Measurements from ENCODE around the gene MLXIP. TPM values are rescaled to one million over a fixed set of nuclear protein-coding genes. Genes with fewer than 3 reads are reported as not detected.

Gene MLXIP
- total and polyA plus RNA-seq, 2 of the 4 experiments (the other 2 are of a cell fraction): 2.7 to 10.8 TPM

DNA sequence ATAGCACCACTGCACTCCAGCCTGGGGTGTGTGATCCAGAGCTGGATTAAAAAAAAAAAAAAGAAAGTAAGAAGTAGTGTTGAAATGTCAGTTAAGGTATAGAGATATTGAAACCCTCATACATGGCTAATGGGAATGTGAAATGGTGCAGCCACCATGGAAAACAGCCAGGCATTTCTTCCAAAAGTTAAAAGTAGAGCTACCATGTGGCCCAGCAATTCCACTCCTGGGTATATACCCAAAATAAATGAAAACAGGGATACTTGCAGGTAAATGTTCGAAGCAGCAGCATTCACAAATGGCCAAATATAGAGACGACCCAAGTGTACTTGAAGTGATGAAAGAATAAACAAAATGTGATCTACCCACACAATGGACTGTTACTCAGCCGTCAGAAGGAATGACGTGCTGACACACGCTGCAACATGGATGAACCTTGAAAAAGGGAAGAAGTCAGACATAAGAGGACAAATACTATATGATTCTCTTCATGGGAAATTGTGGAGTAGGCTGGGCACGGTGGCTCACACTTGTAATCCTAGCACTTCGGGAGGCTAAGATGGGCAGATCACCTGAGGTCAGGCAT lies 80.2 kb downstream of the MLXIP start:
- no peaks in the 10 kb centered on the region for H3K4me1 ChIP-seq (ENCODE audit: control insufficient read depth, insufficient read depth, low read length)
- ChIA-PET CTCF (no interaction called here), POLR2A (ENCODE audit: unreplicated experiment) (no interaction called here)
- no peak overlapping the region for H3K14ac ChIP-seq (replicated peaks; ENCODE audit: low read depth, low read length)
- BruUV-seq (replicated peaks): no TSS peak
- no peaks in the 10 kb centered on the region for H3K9me3 ChIP-seq (ENCODE audit: control insufficient read depth, insufficient read depth, low read length)
- no peak overlapping the region for H3K4me3 ChIP-seq (ENCODE audit: insufficient read depth, low read depth, low read length)
- no peak overlapping the region for H4K91ac ChIP-seq (ENCODE audit: insufficient read depth, low read depth, low read length)
- H2AFZ ChIP-seq (replicated peaks; ENCODE audit: low read length, poor library complexity): no peak overlapping the region
- no peak overlapping the region for H4K5ac ChIP-seq (ENCODE audit: low read depth, low read length)
- no peaks in the 10 kb centered on the region for H3K9me1 ChIP-seq (ENCODE audit: insufficient read depth, low read length)
- H3K79me1 ChIP-seq (ENCODE audit: low read depth in 1 of 2, low read length in 2 of 2): no peaks in the 10 kb centered on the region
- H3K27me3 ChIP-seq (ENCODE audit: control insufficient read depth, insufficient read depth, low read length): peaks cover 11% of the 10 kb centered on the region
- H2BK5ac ChIP-seq (ENCODE audit: low read depth, low read length, poor library complexity, severe bottlenecking): no peak overlapping the region
- no peaks in the 10 kb centered on the region for H3K36me3 ChIP-seq (ENCODE audit: control insufficient read depth, insufficient read depth, low read length)
- no peak overlapping the region for H2AK9ac ChIP-seq (replicated peaks; ENCODE audit: low read depth, low read length, poor library complexity)
- H3K18ac ChIP-seq (ENCODE audit: low read depth, low read length): no peak overlapping the region
- 100% methylated on average over 2 of the region's 7 CpGs; no CpG with 5 or more reads in 1 of the 2 experiments for WGBS, 2 experiments (ENCODE audit: extremely low coverage in 2 of 2, insufficient read length in 1 of 2)
- intact Hi-C loops (cut with micrococcal nuclease): no loop called here
- no peaks in the 10 kb centered on the region for H4K20me1 ChIP-seq (ENCODE audit: insufficient read depth, low read length)
- dilution Hi-C loops (cut with HindIII; ENCODE audit: low sequenced_read_pairs, unreplicated experiment): no loop called here
- no peak for ATAC-seq (ENCODE audit: low read depth)
- H3K23ac ChIP-seq (ENCODE audit: low read depth, low read length): no peak overlapping the region
- TF ChIP-seq CHD1 (IDR thresholded peaks at IDR 0.05; ENCODE audit: low read depth, low read length) (no peak), RFX5 (IDR thresholded peaks at IDR 0.05; ENCODE audit: low read depth, low read length) (no peak), NFE2L2 (IDR thresholded peaks at IDR 0.05; ENCODE audit: low read depth, low read length) (no peak), POLR2A (IDR thresholded peaks at IDR 0.05; ENCODE audit: low read depth, low read length) (no peak), MAFK (IDR thresholded peaks at IDR 0.05; ENCODE audit: low read depth, low read length) (no peak), SMC3 (IDR thresholded peaks at IDR 0.05; ENCODE audit: low read depth, low read length) (no peak), MXI1 (IDR thresholded peaks at IDR 0.05; ENCODE audit: borderline replicate concordance, low read depth, low read length) (no peak), MAZ (IDR thresholded peaks at IDR 0.05; ENCODE audit: borderline replicate concordance, low read depth, low read length) (no peak), CEBPB (IDR thresholded peaks at IDR 0.05; ENCODE audit: low read depth, low read length) (no peak), FOS (IDR thresholded peaks at IDR 0.05; ENCODE audit: low read depth, low read length) (no peak), RCOR1 (IDR thresholded peaks at IDR 0.05; ENCODE audit: insufficient replicate concordance, low read length) (no peak), RAD21 (IDR thresholded peaks at IDR 0.05; ENCODE audit: low read length) (no peak), BHLHE40 (IDR thresholded peaks at IDR 0.05; ENCODE audit: low read depth, low read length) (no peak)
- TF ChIP-seq, protein P1, sequence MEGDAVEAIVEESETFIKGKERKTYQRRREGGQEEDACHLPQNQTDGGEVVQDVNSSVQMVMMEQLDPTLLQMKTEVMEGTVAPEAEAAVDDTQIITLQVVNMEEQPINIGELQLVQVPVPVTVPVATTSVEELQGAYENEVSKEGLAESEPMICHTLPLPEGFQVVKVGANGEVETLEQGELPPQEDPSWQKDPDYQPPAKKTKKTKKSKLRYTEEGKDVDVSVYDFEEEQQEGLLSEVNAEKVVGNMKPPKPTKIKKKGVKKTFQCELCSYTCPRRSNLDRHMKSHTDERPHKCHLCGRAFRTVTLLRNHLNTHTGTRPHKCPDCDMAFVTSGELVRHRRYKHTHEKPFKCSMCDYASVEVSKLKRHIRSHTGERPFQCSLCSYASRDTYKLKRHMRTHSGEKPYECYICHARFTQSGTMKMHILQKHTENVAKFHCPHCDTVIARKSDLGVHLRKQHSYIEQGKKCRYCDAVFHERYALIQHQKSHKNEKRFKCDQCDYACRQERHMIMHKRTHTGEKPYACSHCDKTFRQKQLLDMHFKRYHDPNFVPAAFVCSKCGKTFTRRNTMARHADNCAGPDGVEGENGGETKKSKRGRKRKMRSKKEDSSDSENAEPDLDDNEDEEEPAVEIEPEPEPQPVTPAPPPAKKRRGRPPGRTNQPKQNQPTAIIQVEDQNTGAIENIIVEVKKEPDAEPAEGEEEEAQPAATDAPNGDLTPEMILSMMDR (conservative IDR thresholded peaks at IDR 0.05; ENCODE audit: low read depth, low read length): no peak
- TF ChIP-seq, protein P2, sequence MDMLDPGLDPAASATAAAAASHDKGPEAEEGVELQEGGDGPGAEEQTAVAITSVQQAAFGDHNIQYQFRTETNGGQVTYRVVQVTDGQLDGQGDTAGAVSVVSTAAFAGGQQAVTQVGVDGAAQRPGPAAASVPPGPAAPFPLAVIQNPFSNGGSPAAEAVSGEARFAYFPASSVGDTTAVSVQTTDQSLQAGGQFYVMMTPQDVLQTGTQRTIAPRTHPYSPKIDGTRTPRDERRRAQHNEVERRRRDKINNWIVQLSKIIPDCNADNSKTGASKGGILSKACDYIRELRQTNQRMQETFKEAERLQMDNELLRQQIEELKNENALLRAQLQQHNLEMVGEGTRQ (IDR thresholded peaks at IDR 0.05; ENCODE audit: low read depth, low read length): no peak
- TF ChIP-seq, protein P3, sequence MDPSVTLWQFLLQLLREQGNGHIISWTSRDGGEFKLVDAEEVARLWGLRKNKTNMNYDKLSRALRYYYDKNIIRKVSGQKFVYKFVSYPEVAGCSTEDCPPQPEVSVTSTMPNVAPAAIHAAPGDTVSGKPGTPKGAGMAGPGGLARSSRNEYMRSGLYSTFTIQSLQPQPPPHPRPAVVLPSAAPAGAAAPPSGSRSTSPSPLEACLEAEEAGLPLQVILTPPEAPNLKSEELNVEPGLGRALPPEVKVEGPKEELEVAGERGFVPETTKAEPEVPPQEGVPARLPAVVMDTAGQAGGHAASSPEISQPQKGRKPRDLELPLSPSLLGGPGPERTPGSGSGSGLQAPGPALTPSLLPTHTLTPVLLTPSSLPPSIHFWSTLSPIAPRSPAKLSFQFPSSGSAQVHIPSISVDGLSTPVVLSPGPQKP (IDR thresholded peaks at IDR 0.05; ENCODE audit: borderline replicate concordance, low read depth, low read length): no peak
- H2AK5ac ChIP-seq (ENCODE audit: low read depth, low read length): no peak overlapping the region
- in situ Hi-C loops (cut with MboI; ENCODE audit: low sequenced_read_pairs): no loop called here
- H3K27ac ChIP-seq (ENCODE audit: insufficient read depth, low read length): no peak overlapping the region
- no peak overlapping the region for H3K4me2 ChIP-seq (ENCODE audit: low read depth, low read length)
- no peak overlapping the region for H2BK20ac ChIP-seq (ENCODE audit: low read depth, low read length)
- no peak overlapping the region for H3K4ac ChIP-seq (ENCODE audit: low read depth, low read length)
- no peak overlapping the region for H4K8ac ChIP-seq (ENCODE audit: low read depth in 2 of 2, low read length in 2 of 2)
- H2BK120ac ChIP-seq (ENCODE audit: low read depth, low read length): no peak overlapping the region
- H2BK15ac ChIP-seq (ENCODE audit: low read depth, low read length): no peak overlapping the region
- no peak overlapping the region for H3K56ac ChIP-seq (ENCODE audit: extremely low read depth, insufficient read depth, low read length)
- no peak overlapping the region for H3K9ac ChIP-seq (ENCODE audit: low read depth, low read length)
- DNase-seq: no peak

Measured in IMR-90 (cell line).